Measurements from ENCODE around the gene UVSSA.
A peak's percentile ranks its signal among the peaks of the same experiment; 100 is the strongest.

Gene UVSSA

DNA sequence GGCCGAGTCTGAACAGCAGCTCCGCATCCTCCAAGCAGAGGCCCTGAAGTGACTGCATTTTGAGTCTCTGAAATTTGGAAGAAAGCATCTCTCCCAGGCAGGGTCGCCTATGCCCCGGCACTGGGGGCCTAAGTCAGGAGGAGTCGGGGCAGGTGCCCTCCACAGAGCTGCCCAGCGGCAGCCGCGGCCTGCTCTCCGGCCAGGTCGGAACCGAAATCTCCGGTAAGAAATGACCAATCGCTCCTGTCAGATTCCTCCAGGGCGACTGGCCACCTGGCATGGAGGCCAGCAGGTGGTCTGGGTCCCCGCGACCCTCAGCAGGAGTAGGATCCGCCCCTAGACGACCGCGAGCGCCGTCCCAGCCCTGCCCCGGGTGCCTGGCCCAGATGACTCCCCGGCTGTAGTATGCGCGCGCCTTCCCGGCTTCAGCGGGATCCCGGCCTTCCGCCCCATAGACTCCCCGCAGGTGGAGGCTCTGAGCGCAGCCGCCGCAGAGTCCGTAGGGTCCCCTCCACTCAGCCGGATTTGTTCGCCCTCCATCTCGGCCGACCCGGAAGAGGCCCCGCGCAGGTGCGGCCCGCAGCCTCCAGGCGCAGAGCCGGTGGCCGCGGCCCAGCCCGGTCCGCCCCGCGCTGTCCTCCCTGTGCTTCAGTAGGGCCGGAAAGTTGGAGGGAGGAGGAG is 57.7 kb downstream of the UVSSA start:
- TF ChIP-seq, protein P1, sequence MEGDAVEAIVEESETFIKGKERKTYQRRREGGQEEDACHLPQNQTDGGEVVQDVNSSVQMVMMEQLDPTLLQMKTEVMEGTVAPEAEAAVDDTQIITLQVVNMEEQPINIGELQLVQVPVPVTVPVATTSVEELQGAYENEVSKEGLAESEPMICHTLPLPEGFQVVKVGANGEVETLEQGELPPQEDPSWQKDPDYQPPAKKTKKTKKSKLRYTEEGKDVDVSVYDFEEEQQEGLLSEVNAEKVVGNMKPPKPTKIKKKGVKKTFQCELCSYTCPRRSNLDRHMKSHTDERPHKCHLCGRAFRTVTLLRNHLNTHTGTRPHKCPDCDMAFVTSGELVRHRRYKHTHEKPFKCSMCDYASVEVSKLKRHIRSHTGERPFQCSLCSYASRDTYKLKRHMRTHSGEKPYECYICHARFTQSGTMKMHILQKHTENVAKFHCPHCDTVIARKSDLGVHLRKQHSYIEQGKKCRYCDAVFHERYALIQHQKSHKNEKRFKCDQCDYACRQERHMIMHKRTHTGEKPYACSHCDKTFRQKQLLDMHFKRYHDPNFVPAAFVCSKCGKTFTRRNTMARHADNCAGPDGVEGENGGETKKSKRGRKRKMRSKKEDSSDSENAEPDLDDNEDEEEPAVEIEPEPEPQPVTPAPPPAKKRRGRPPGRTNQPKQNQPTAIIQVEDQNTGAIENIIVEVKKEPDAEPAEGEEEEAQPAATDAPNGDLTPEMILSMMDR (IDR thresholded peaks at IDR 0.05): no peak

DNA sequence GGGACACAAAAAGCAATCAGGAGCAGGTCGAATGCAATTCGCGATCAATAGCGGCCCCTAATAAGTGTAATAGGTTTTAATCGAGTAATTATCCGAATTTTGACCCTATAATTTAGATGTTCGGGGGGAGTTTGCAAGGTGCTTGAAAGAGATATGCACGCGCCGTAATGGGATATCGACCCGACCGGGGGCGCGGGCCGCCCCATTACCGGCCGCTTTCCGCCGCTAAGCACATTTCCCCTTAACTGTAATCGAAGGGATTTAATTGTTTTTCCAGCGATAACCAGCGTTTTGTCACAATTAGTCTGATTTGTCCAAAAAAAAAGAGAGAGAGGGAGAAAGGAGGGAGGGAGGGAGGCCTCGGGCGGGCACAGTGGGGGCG is 58.2 kb downstream of the UVSSA start:
- TF ChIP-seq, protein P1 (IDR thresholded peaks at IDR 0.05): no peak

DNA sequence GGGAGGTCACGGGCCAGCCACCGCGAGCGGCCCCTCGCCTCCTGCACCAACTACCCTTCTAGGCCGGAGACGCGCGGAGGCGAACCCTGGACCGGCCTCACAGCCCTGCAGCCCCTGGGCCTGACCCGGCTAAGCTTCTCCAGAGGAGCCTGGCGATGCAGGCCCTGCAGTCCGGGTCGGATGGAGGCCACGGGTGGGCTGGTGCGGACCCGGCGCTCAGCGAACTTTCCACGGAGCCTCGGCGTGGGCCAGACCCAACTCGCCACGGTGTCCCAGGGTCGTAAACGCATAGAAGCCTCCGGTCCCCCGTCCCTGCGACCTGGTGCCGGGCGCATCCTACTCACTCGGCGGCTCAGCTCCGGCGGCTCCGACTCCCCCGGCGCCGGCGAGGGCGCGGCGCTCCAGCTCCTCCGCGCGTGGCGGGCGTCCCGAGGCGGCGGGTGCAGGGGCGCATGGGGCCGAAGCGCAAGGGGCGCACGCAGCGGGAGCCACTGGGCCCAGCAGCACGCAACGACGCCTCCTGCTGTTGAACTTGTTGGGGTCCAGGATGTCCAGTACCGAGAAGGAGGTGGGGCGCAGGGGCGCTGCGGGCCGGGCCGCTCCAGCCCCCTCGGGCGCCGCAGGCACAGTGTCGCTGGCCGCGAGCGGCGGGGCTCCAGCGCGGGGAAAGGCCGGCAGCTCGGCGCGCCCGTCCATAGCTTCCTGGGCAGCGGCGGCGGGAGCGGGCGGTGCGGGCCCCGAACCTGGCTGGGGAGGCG is 58.8 kb downstream of the UVSSA start:
- TF ChIP-seq, protein P1 (IDR thresholded peaks at IDR 0.05): no peak

DNA sequence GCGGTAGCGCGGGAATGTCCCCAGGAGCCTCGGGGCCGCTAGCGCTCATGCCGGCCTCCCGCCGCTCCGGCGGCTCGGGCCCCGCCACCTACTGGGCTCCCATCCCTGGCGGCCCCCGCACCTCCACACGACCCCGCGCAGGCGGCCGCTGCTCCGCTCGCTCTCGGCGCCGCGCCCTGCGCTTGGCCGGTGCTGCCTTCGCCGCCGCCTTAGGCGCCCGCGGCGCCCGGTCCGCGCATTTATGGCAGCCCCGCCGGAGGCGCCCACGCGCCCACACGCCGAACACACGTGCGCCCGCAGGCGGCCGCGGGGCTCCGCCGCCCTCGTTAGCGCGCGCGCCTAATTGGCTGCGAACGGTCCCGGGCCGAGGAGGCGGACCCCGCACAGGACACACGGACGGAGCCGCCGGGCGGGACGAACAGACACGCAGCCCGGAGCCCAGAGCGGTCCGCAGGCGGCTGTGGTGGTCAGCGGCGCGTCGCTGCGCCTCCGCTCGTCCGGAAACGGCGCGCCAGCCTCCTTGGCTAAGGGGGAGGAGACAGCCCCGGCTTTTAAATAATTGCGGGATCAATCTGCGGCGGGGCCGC is 59.5 kb downstream of the UVSSA start, which contains the start of gene NKX1-1:
TSS of gene NKX1-1 (minus strand) at position 49 of the 587 bp plus-strand sequence. CDS start at position 49, 0 bp downstream.
- TF ChIP-seq, protein P1 (IDR thresholded peaks at IDR 0.05): no peak

DNA sequence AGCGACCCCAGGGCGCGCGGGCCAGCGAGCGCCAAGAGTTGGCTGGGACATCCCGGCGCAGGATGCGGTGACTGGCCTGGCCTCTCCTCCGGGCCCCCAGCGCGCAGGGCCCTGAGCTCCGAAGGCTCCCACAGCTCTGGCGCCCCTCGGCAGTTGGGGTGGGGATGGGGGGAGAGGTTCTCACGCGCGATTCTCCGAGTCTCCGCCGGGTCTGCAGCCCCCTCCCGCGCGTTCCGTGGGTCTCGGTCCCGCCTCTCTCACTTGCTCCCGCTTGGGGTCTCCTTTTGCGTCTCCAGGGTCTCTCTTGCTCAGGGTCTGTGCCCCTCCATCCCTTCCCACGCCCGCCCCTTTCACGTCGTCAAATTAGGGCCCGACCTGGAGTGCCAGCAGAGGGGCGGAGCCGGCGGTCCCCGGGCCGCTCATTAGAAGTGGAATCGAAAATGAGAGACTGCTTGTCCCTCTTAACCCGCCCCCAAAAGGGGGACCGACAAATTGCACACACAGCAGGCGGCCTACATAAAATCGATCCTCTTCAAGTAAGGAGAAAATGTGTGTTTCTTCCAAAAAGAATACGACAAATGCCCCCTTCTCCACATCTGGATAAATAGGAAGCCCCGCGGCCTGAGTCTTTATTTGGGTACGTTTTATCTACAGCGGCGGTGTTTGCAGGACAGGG is 60.1 kb downstream of the UVSSA start:
- TF ChIP-seq, protein P1 (IDR thresholded peaks at IDR 0.05): no peak

DNA sequence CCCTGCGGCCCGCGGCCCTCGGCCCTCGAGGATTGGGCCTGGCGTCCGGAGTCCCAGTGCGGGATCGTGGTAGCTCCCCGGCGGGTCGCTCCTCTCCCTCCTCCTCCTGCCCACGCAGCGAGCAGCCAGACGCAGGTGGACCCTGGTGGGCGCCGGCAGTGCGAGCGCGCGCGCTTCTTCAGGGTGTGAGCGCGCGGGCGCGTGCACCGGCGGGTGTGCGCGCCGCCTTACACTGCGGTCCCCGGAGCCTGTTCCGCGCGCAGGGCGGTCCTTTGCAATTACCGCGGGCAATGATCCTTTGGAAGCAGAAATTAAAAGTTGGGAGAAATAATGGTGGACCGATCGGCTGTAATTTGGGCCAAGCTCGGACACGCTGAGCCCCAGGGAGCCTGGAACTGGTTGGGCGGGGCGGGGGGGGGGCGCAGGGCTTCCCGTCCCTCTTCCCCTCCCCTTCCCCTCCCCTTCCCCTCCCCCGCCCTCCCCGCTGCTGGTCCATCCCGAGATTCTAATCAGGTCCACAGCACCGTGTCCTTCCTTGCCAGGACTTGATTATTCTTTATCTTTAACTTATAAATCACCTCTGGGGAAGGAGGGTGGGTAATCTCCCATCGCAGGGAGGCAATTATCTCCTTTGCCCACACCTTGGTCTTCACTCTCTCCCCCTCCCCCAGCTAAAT is 60.8 kb downstream of the UVSSA start:
- TF ChIP-seq, protein P1 (IDR thresholded peaks at IDR 0.05): no peak

DNA sequence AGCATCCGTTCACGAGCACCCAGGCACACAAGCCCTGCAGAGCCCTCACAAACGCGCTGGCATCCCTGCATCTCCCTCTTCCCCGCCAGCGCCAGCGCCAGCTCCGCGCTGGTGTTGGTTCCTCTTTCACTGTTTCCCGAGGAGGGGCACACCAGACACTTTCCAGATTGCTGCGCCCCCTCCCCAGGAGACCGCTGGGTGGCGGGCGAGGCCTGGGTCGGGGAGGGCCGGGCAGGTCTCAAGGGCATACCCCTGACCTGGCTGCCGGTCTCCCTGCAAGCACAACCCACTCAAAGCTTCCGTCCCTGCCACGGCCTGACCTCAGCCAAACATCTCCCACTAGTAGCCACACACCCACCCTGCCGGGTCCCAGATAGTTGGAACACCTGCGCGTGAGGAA is 61.4 kb downstream of the UVSSA start:
- TF ChIP-seq, protein P1 (IDR thresholded peaks at IDR 0.05): peak; percentile 39
